HG02610 (cell line): ENCODE data around the gene ASB2.

ENCODE experiments used
- ATAC-seq: cut with Tn5 transposase; IDR thresholded peaks from one replicate; pipeline ENCODE4 v1.9.1; 2021; ENCODE audit warnings: mild to moderate bottlenecking, moderate library complexity; ENCODE audit not compliant: unreplicated experiment

ASB2 gene

GRCh38 chr14:93930296-93930988, 45.9 kb downstream of the ASB2 start:
- no peak for ATAC-seq

- no peak for ATAC-seq
Observed at GRCh38 chr14:93929657-93930056, 46.7 kb downstream of the ASB2 start.

GRCh38 chr14:93929048-93929535, 47.3 kb downstream of the ASB2 start:
- no peak for ATAC-seq

GRCh38 chr14:93928184-93929047, 48.0 kb downstream of the ASB2 start:
- no peak for ATAC-seq

DNA sequence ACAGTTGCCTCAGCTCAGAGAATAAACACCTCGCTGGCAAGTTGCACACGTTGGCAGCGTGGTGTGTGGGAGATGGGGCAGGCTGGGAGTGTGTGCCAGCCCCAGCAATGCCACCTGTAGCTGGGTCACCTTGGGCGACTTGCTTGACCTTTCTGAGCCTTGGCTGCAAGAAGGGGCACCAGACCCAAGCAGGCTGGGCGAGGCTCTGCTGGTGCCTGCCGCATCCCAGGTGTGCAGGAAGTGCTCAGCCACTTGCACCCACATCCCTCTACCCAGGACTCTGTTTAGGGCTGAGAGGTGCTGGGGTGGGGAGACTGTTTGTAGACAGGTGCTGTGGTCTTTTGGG, 48.6 kb downstream of the ASB2 start:
- ATAC-seq, result no peak

DNA sequence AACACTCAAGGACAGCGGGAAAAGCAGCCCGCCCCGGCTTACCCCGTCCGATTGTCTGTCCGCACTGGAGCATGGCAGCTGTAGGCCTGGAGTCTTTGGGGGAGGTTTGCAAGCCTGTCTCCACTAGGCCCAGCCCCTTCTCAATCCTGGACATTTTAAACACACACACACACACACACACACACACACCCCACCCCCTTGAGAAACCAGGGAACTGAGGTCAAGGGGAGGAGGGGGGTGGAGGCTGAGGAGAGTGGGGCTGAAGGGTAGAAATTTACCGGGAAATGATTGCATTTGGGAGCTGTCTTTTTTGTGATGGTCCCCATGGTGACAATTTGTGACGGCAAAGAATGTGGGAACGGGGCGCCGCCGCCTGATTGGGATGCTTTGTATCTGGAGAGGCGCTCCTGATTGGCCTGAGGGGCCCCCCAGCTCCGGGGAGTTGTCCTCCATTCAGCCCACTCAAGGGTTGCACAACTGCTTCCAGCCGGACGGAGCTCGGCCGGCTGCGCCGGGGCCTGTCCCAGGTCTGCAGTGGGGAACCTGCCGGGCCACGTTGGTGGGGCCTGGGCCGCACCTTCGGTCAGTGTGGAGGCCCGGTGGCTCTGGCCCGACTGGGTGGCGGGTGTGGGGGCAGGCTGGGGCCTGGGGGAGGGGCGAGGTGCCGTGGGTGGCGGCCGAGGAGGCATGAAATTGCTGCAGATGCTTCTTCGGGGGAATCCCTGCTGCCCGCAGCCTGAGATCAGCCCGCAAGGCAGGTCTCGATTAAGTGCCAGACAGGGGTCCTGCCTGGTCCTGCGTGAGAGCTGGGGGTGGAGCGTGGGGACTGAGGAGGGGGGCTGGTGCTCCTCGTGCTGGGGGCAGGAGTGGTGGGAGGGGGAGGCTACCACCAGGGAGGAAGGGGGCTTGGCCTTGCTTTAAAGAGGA, 49.2 kb downstream of the ASB2 start, which contains the start of gene FAM181A:
Gene FAM181A (plus strand): TSS at position 472 of the 927 bp plus-strand sequence. CDS start 942 bp downstream, outside the sequence.
- no peak for ATAC-seq

DNA sequence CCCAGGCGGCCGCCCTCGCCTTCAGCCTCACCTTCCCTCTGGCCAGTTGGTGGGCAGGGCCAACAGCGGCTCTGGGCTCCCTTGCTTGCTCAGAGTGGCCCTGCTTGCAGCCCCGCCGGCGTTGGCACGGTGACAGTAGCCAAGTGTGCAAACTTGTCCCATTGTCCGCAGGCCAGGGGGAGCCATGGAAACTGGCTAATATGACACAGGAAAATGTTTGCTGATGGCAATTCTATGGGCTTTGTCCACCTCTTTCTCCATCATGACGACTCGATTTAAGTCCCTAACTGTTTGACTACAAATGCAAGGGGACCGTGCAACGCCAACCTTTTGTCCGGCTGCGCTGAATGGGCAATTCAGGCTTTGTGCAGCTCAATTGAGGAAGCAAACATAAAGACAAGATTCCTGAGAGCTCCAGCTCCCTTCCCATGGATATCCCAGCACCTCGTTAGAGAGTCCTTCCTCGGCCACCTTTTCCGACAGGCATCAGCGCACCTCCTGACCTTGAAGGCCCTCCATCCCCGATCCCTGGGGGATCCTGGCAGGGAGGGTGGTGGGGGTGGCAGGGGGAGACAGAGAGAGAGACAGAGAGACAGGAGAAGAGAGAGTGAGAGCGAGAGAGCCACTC, 50.0 kb downstream of the ASB2 start:
- ATAC-seq, result no peak

DNA sequence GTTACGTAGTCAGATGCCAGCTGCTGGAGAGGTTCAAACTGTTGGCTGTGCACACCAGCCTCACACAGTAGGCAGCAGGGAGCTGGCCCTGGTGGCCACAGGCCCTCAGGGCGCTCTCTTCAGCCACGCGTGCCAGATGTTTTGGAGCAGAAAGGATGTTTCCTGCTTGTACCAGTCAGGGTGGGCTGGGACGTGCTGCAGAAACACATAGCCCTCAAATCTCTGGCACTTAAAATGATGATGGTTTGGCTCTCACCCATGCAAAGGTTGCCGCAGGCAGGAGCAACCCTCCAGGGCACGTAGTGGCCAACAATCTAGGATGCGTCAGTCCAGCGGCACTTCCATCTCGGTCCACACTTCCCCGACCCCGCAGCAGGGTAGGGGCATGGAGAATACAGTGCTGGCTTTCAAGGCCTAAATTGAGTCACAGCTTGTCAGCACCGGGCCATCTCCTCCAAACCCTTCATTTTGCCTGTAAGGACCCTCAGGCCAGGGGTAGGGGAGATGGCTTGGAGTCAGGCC, 50.9 kb downstream of the ASB2 start:
- no peak for ATAC-seq

GRCh38 chr14:93924592-93925355, 51.6 kb downstream of the ASB2 start:
- ATAC-seq, result no peak

DNA sequence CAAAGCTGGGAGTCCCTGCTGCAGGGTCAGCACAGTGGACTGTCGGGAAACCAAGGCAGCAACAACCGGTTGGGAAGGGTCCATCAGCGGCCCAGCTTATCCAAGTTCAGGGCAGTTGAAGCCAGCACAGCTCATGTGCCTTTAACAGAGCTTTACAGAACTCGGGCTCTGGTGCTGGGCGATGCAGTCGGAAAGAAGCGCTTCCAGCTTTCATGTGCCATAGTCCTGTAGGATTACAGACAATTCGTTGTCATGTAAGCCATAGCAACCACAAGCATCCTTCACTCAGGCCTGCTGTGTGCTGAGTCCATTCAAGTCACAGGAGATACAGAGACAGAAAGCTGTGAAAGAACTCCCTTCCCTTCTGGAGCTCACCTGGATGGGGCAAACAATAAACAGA, 52.7 kb downstream of the ASB2 start:
- no peak for ATAC-seq

GRCh38 chr14:93921001-93921806, 55.2 kb downstream of the ASB2 start:
- ATAC-seq, result no peak

GRCh38 chr14:93917141-93917540, 59.2 kb downstream of the ASB2 start:
- ATAC-seq, result no peak

- ATAC-seq, result no peak
Observed at GRCh38 chr14:93916498-93916897, 59.9 kb downstream of the ASB2 start.

GRCh38 chr14:93915800-93916199, 60.6 kb downstream of the ASB2 start:
- ATAC-seq, result no peak

GRCh38 chr14:93915070-93915705, 61.2 kb downstream of the ASB2 start:
- ATAC-seq, result no peak

DNA sequence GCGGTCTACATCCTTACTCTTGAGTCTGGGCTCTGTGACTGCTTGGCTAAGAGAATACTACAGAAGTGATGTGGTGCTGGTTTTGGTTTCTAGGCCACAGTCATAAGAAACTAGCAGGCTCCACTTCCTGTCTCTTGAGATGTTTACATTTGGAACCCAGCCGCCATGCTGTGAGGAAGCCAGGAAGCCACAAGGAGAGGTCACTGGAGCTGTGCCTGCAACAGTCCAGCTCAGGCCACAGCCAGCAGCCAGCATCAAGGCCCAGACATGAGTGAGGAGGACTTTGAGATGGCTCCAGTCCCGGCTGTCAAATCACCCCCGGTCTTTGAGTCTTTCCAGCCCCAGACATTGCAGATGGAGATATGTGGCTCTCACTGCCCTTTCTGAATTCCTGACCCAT, 62.1 kb downstream of the ASB2 start:
- ATAC-seq, result no peak

DNA sequence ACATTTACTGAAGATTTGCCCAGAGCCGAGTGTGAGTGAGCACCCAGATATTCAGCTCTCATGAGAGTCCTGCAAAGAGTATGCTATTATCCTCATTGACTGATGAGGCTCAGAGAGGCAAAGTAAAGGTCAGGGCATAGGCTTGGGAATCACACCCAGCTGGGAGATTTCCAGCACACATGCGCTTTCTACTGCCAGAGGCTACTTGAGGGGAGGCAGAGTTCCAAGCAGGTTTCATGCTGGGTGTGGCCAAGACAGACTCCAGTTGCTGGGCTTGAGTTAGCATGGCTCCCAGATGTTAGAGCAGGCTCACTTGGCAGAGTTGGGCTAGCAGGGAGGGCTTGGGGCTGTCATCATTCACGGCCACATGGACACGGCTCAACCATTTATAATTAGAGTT, 63.6 kb downstream of the ASB2 start:
- no peak for ATAC-seq

- ATAC-seq, result no peak
Observed at GRCh38 chr14:93911975-93912615, 64.3 kb downstream of the ASB2 start.
